ENCODE results near the gene C1QTNF8.

- TF ChIP-seq, protein P1, sequence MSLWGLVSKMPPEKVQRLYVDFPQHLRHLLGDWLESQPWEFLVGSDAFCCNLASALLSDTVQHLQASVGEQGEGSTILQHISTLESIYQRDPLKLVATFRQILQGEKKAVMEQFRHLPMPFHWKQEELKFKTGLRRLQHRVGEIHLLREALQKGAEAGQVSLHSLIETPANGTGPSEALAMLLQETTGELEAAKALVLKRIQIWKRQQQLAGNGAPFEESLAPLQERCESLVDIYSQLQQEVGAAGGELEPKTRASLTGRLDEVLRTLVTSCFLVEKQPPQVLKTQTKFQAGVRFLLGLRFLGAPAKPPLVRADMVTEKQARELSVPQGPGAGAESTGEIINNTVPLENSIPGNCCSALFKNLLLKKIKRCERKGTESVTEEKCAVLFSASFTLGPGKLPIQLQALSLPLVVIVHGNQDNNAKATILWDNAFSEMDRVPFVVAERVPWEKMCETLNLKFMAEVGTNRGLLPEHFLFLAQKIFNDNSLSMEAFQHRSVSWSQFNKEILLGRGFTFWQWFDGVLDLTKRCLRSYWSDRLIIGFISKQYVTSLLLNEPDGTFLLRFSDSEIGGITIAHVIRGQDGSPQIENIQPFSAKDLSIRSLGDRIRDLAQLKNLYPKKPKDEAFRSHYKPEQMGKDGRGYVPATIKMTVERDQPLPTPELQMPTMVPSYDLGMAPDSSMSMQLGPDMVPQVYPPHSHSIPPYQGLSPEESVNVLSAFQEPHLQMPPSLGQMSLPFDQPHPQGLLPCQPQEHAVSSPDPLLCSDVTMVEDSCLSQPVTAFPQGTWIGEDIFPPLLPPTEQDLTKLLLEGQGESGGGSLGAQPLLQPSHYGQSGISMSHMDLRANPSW (CRISPR knock-in tag; IDR thresholded peaks at IDR 0.05; ENCODE audit: borderline replicate concordance): no peak
- no peak for TF ChIP-seq UBTF (CRISPR knock-in tag; IDR thresholded peaks at IDR 0.05)
Measured at GRCh38 chr16:1045310-1045992, 50.6 kb downstream of the C1QTNF8 start.
